DMS153 (cell line): Measurements from ENCODE around the gene ME1.
"Not testable (repeated sequence)": the region's sequence is repeated elsewhere in the genome, so short reads cannot be mapped to it uniquely, and the experiment has no call there.

Experiments
- DNase-seq: peaks from one replicate; lab custom pipeline; 2025; lab: John Stamatoyannopoulos, UW

ME1 gene

DNA sequence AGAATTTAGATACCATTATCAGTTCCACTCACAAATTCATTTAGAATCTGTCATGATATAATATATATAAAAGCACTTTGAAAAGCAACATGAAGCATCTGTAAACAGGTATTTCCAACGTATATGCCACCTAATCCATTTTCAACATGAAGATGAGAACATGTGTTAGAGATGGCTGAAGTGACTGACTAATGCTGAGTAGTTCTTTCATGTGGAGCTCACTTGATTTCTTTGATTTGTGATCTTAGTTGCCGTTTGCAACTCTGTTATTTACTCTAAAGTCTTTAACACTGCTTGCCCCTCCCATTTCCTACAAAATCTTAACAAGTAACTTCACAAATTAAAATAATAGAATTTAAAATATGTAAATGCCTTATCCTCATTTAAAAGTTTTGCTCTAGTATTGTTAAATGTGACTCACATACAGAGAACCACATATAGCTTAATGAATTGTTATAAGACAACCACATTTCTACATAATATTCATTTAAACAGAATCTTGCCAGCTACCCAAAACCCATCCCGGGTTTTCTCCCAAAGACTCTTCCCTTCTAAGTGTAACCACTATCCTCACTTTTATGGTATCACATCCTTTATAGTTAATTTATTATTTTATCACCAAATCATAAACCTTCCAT, 78.3 kb downstream of the ME1 start:
- no peak for DNase-seq

DNA sequence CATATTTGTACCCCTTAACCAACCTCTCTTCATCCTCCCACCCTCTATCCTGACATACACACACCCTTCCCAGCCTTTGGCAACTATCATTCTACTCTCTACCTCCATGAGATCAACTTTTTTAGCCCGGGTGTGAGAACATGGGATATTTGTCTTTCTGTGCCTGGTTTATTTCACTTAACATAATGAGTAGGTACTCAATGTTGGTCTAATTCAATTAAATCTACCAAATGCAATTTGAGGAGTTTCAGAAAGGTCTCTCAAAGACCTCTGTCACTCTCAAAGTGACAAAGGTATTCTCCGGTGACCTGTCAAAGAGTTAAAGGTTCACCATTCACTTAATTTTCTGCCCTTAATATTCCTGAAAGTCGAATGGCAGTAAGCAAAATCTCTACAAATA, 87.7 kb downstream of the ME1 start:
- DNase-seq = no peak

DNA sequence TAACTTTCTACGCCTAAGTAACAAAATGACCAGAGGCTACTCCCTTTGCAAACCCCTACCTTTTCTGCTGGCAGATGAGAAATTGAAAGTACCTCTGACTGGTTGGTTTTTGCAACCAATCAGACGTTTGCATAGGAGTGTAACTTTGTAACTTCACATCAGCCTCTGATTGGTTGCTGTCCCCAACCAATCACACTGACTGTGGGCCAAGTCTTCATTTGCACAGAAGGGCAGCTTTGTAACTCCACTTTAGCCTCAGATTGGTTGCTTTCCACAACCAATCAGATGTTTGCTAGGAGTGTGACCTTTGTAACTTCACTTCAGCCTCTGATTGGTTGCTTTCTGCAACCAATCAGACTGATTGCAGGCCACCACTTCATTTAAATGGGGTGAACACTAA, 89.1 kb downstream of the ME1 start:
- no peak for DNase-seq

DNA sequence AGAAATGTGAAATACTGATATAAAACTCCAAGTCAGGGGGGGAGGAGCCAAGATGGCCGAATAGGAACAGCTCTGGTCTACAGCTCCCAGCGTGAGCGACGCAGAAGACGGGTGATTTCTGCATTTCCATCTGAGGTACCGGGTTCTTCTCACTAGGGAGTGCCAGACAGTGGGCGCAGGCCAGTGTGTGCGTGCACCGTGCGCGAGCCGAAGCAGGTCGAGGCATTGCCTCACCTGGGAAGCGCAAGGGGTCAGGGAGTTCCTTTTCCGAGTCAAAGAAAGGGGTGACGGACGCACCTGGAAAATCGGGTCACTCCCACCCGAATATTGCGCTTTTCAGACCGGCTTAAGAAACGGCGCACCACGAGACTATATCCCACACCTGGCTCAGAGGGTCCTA, 96.9 kb downstream of the ME1 start:
- not testable (repeated sequence) for DNase-seq

DNA sequence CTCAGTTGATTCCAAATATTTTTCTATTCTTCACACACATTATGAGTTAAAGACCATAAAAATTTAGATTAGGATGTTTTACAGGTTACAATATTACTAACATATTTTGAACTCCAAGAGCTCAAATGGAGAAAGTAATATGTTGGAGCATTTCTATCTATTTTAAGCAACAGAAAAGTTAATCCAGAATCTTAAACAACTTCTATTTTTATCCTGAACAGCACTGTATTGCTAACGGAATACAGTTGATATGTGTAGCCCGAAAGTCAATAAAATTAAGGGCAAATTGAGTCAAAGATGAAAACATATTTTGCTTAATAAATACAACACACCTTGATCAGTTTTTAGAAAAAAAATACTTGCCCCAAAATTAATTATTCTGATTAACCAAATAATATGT, 97.4 kb downstream of the ME1 start:
- DNase-seq = no peak

DNA sequence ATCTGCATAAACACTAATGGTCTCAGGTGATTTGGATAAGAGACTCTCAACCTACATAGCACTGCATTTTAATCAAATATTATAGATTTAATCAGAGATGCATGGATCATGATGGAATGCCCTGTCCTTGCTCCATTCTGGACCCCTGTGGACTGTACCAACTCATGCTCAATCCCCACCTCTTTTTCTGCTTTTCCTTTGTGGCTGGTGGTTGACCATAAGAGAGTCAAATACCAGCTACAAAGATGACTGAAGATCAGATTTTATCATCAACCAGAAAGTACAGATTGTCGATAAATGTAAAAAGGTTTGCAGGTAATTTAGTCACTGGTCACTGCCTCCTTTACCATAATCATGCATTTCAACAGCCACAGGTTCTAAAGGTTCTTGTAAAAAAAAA, 116.2 kb downstream of the ME1 start:
- no peak for DNase-seq

DNA sequence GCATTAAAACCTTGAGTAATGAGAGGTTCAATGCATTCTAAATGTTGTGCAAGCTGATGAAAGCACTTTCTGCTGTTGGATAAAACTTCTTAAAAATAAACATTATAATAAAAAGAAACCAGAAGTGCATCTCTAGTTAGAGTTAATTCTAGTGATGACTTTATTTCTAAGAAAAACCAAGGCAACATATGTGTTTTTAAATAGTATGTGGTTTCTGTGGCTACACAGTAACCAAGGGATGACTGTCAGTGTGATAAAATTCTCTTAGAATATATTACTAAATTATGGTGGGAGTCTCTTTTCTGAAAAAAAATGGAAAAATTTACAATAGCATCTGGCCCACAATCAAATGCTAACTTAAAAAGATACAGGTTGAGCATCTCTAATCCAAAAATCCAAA, 117.0 kb downstream of the ME1 start:
- DNase-seq = no peak

DNA sequence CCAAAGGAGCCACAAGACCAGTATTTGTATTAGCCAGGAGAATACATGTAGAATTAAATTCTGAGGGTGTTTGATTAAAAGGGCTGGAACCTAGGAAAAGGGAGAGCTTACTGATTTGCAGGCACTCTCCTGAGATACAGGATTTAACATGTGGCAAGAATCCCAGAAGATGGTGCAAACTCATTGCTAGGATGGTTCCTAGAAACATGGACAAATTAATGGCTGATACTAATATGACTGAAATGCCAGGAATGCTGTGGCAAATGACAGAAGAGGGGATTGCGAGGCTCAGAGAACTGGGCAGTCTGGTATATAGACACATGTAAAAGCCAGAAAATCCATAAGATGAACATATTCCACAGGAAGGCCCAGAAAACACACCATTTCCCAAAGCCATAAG, 119.6 kb downstream of the ME1 start:
- DNase-seq = no peak

DNA sequence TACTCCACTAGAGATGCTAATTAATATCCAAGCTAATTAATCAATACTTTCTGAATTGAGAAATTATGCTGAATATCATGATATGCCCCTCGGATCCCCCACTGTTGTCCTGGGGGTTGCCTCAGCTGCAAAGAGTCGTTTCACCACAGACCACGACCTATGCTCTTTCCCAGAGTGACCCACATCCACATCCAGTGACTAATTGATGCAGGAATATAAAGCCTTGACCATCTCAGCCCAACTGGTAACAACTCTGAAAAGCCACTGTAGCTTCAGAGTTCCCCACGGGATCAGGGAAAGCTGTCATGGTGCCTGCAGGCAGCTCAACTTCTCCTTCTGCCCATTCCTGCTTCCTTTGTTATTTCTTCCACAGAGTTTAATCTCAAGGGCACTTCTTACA, 120.8 kb downstream of the ME1 start:
- no peak for DNase-seq

DNA sequence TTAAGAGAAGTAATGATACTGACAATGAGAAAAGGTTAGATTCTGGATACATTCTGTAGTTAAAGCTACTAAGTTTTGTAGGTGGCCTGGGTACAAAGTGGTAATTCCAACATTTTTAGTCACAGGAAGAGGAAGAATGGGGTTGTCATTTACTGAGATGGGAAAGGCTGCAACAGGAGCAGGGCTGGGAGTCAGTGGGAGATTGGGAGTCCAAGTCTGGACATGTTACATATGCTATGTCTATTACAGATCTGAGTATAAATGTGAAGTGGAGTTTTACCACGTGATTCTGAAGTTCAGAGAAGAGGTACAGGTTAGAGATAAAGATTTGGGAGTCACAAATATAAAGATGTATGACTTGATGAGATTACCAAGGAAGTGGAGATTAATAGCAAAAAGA, 121.5 kb downstream of the ME1 start:
- DNase-seq = no peak

DNA sequence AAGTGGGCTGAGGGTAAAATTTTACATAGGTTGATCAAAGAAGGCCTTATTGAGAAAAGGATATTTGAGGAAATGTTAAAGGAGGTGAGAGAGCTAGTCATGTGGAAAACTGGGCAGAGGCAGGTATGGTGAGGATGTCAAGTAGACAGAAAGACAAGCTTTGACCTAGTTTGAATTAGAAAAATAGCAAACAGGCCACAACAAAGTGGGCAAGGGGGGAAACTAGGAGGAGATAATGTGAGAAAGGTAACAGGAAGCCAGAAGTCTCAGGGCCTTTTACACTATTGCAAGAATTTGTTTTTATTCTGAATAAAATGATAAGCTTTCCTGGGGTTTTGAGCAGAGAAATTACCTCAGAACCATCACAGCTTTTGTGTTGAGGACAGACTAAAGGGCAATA, 122.0 kb downstream of the ME1 start:
- no peak for DNase-seq

DNA sequence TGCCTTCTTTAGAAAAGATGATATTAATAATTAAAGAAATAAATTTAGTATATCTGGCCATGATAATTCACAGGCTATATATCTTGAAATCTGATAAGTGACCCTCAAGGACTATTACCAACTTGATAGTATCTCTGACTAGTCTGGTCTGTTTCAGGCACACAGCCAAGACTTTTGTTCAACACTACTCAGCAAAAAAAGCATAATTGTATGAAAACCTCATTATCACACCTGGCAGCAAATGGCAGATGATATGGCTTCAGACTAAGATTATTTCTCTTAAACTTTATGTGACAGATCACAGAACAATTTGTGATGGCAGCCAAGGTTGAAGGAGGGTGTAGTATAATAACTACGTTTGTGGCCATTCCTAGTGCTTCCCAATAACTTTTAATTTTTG, 123.0 kb downstream of the ME1 start:
- no peak for DNase-seq

DNA sequence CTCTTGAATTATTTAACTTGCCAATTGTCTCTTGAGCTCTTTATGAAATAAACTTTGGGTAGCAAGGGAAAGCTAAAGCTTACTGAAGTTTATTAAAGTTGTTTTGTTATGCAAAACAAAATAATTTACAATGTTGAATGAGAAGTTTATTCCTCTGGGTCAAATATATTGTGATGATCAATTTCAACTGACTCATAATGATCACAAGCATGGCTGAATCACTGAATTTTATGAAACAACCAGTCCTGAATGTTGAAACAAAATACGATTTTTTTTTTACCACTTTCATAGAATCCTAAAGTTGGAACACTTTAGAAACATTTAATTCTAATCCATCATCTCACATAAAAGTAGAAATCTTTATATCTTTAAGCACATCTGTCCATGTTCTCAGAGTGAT, 127.4 kb downstream of the ME1 start:
- DNase-seq = no peak

DNA sequence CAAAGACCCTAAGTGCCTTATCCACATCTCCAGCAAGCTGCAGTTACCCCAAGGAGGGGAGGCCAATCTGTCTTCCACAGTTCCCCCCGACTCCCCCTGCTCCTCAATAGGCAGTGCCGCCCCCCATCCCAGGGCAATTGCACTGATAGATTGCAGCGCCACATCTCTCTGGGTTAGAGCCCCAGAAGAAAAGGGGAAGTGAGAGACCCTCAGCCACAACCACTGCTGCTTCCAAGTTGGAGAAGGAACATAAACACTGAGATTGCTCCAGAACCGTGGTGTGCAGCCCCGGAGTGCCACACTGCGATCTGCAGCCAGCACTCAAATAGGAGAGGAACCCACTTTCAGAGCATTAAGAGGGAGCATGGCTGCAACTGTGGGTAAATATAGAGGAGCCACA, 136.2 kb downstream of the ME1 start:
- DNase-seq = no peak

DNA sequence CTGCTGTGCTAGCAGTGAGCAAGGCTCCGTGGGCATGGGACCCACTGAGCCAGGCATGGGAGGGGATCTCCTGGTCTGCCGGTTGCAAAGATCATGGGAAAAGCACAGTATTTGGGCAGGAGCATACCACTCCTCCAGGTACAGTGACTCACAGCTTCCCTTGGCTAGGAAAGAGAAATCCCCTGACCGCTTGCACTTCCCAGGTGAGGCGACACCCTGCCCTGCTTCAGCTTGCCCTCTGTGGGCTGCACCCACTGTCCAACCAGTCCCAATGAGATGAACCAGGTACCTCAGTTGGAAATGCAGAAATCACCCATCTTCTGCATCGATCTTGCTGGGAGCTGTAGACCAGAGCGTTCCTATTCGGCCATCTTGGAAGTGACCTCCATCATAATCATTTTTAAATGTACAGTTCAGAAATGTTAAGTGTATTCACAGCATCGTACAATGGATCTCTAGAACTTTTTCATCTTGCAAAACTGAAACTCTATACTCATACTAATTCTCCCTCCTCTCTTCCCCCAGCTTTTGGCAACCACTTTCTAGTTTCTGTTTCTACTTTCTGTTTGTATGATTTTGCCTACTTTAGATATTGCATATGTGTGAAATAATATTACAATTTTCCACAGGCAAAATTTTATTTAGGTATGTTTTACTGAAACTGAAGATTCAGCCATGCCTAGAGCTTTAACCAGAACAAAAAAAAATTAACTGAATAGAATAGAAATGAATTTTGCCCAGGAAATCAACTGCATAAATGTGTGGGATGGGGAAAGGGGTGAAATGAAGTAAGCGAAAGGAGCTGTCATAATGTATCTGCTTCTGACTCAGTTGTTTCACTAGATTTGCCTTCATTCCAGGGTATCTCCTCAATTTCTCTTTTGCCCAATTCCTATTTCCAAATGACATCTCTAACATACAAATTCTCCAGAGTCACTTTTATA, 137.7 kb downstream of the ME1 start:
- no peak for DNase-seq

DNA sequence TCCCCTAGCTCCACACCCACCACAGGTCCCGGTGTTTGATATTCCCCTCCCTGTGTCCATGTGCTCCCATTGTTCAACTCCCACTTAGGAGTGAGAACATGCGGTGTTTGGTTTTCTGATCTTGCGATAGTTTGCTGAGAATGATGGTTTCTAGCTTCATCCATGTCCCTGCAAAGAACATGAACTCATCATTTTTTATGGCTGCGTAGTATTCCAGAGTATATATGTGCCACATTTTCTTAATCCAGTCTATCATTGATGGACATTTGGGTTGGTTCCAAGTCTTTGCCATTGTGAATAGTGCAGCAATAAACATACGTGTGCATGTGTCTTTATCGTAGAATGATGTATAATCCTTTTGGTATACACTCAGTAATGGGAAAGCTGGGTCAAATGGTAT, 143.6 kb downstream of the ME1 start:
- DNase-seq = not testable (repeated sequence)

DNA sequence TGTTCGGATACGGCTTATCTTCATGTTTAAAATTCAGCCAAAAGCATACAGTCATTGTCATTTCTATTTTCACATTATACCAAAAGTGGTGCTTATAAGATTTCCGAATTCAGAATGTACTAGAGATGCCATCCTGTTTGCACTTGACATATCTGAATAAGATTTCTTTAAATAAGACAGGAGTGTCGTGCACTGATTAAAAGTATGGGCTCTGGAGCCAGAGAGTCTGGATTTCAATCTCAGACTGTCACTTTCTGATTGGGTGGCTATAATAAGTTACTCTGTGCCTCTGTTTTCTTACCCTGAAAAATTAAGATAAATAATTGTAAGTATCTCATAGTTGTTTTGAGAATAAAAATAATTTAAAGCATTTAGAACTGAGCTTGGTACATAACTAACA, 144.9 kb downstream of the ME1 start:
- DNase-seq = no peak

DNA sequence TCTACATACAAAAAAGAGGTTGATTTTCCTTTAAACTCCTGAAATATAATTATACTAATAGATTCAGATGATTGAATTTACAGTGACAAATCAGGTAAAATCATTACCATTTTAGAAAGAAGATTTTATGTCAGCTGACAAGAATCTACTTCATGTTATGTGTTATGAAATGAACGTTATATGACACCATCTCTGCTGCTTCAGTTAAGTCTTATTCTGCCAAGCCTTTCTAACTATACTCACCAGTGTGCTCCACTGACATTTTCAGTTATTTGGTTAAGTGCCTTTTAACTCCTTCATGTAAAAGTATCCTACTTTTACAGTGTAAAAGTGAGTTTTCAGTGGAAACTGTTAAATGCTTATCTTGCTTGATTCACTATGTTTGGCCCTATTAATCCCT, 157.3 kb downstream of the ME1 start:
- DNase-seq = no peak

DNA sequence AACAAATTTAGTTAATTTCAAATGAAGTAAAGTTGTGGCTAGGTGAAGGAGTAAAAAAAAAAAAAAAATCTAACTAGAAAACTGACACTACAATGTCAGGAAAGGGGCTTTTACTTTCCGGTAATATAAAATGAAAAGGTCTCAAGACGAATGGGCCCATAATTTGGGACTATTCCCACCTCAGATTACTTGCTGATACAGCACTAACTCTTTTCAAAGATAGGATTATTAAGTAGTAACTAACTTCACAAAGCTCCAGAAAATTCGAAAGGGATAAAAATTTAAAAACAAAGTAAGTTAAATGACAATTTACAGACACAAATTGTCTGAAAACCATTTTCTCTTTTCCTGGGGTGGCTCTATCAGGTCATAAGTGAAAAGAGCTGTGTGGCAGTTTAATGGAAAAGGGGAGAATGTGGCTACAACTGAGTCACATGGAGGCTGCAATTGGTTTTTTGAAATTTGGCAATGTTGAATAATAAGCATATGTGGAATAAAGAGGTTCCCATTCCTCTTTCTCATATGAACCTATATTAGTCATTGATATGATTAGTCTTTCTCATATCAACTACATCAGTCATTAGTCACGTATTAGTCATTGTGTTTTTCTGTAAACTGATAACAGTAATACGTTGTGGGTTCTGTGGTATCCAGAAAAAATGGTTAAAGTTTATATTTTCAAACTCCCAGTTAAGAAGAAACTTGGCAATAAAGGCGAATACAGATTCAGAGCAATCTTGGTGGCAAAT, 159.7 kb downstream of the ME1 start:
- DNase-seq = no peak

DNA sequence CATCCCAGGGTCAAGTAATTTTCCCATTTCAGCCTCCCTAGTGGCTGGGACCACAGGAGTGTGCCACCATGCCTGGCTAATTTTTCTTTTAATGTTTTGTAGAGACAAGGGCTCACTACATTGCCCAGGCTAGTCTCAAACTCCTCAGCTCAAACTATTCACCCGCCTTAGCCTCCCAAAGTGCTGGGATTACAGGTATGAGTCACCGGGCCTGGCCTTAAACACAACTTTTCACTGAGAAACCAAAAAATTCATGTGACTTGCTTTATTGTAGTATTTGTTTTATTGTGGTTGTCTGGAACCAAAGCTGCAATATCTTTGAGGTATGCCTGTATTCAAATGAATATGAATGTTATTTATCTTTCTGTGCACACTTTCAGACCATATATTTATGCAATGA, 165.5 kb downstream of the ME1 start:
- no peak for DNase-seq

DNA sequence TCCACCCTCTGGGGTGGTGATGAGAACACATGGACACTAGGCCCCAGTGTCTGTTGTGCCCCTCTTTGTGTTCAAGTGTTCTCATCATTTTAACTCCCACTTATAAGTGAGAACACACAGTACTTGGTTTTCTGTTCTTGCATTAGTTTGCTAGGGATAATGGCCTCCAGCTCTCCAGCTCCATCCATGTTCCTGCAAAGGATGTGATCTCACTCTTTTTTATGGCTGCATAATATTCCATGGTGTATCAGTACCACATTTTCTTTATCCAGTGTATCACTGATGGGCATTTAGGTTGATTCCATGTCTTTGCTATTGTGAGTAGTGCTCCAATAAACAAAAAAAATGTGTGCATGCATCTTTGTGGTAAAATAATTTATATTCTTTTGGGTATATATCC, 170.3 kb downstream of the ME1 start:
- no peak for DNase-seq

DNA sequence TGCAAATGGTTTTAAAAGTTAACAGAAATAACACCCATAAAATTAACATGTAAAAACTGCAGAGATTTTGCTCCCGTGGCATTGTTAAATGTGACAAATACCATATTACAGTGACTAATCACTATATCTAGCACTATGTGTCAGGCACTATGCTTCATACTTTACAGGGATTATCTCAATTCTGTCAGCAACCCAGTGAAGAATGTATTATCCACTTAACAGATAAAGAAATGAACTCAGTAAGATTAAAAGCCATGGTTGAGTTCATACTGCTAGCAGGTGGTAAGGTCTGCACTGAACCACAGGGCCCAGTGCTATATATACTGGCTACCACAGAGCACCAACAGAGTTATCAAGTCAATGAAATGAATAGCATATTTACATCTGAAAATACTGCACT, 172.3 kb downstream of the ME1 start:
- DNase-seq = no peak

DNA sequence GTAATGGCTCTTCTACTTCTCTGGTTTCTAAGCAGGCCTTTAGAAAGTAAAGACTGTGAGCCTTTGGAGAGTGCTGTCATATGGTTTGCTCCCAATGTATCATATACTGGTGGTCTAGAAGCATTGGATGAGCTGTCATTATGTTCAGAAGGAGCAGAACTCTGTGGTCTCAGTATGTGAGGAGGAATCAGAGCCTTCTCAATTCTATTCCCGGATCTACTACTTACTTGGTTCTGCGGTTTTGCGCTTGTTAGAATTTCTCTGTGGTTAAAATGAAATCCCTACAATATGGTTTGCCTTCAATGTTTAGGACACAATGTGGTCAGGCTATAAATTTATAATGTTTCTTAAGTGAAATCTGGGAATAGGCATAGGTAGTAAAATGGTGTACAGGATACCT, 173.1 kb downstream of the ME1 start:
- no peak for DNase-seq
